Subcutaneous abdominal adipose tissue (tissue), 5 donors: ENCODE data around the gene OR10A3.
"Not testable (repeated sequence)": the region's sequence is repeated elsewhere in the genome, so short reads cannot be mapped to it uniquely, and the experiment has no call there.

Experiments
- H3K27ac ChIP-seq: one replicate; pipeline ENCODE4 v1.7.0; 2013; ENCODE audit warnings: low read depth, mild to moderate bottlenecking, inconsistent platforms, low read length, moderate library complexity
- H3K27me3 ChIP-seq, 5 donors: one replicate each; pipeline ENCODE4 v1.7.0; 2013; ENCODE audit warnings: low read length in 5 of 5, inconsistent platforms in 1 of 5; ENCODE audit not compliant: control insufficient read depth in 5 of 5, insufficient read depth in 4 of 5
- H3K36me3 ChIP-seq, 5 donors: one replicate each; pipeline ENCODE4 v1.7.0; 2013; ENCODE audit warnings: low read length in 5 of 5; ENCODE audit not compliant: control insufficient read depth in 5 of 5, insufficient read depth in 5 of 5
- H3K4me1 ChIP-seq, 5 donors: one replicate each; pipeline ENCODE4 v1.7.0; 2013; ENCODE audit warnings: low read length in 5 of 5, mild to moderate bottlenecking in 3 of 5, moderate library complexity in 1 of 5; ENCODE audit not compliant: control insufficient read depth in 5 of 5, insufficient read depth in 5 of 5
- H3K4me3 ChIP-seq, 5 donors: one replicate each; pipeline ENCODE4 v1.7.0; 2013; ENCODE audit warnings: low read length in 5 of 5, low read depth in 1 of 5
- H3K9ac ChIP-seq, 5 donors: one replicate each; pipeline ENCODE4 v1.7.0; 2013; ENCODE audit warnings: low read length in 5 of 5, mild to moderate bottlenecking in 4 of 5, moderate library complexity in 3 of 5
- H3K9me3 ChIP-seq, 5 donors: one replicate each; pipeline ENCODE4 v1.7.0; 2013; ENCODE audit warnings: low read length in 5 of 5; ENCODE audit not compliant: control insufficient read depth in 5 of 5
- donor health status: healthy.
- donor health status: healthy.
- donor health status: healthy.
- donor health status: healthy.
- donor health status: healthy.

The OR10A3 gene, protein sequence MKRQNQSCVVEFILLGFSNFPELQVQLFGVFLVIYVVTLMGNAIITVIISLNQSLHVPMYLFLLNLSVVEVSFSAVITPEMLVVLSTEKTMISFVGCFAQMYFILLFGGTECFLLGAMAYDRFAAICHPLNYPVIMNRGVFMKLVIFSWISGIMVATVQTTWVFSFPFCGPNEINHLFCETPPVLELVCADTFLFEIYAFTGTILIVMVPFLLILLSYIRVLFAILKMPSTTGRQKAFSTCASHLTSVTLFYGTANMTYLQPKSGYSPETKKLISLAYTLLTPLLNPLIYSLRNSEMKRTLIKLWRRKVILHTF

DNA sequence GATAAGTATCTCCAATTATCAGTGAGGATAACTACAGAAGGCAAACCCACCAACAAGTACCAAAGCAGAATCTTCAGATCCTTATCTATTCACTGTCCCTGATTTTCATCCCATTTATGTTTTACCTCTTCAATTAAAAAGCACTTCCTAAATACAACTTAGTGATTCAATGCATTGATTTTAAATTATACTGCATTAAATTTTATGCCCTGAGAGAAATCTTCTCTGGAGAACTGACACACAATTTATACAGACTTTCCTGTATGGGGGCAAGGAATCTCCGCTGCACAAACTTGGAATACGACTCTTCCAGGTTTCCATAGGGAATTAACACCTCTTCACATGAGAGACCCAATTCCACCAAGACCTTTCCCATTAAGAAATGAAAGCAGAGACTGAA, at the start of gene OR10A3:
OR10A3 (minus strand) TSS at position 101 of the 400 bp plus-strand sequence. CDS start 2,188 bp downstream, outside the sequence.
- H3K4me1 ChIP-seq: no peaks in the 10 kb centered on the region
- H3K9me3 ChIP-seq: peaks cover 13 to 35% (median 20%) of the 10 kb centered on the region in 5 donors
- no peak within 1 kb of the TSS for H3K9ac ChIP-seq
- no peak within 1 kb of the TSS for H3K4me3 ChIP-seq
- no peak within 1 kb of the TSS for H3K27ac ChIP-seq
- H3K36me3 ChIP-seq: no peaks in the 10 kb centered on the region
- no peaks in the 10 kb centered on the region for H3K27me3 ChIP-seq

DNA sequence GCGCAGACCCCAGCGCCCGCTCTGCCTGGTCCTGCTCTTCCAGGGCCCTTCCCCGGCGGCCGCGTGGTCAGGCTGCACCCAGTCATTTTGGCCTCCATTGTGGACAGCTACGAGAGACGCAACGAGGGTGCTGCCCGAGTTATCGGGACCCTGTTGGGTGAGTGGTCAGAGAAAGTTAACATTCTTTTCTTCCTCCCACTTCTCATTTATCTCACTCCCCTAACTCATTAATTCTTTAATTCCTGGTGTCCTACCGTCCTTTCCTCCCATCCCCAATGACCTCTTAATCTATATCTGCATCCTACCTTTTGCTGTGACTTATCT, 46.0 kb upstream of the OR10A3 start:
- peaks cover 6 to 18% (median 14%) of the 10 kb centered on the region in 5 donors for H3K36me3 ChIP-seq
- peaks cover 2 to 29% (median 27%) of the 10 kb centered on the region in 5 donors for H3K4me1 ChIP-seq
- not testable (repeated sequence) for H3K27me3 ChIP-seq, H3K9me3 ChIP-seq
- H3K27ac ChIP-seq: peak overlapping the region; percentile 66
- H3K9ac ChIP-seq: peak overlapping the region; percentile 75 to 91 (median 84)
- peak overlapping the region; percentile 75 to 92 (median 87) for H3K4me3 ChIP-seq

DNA sequence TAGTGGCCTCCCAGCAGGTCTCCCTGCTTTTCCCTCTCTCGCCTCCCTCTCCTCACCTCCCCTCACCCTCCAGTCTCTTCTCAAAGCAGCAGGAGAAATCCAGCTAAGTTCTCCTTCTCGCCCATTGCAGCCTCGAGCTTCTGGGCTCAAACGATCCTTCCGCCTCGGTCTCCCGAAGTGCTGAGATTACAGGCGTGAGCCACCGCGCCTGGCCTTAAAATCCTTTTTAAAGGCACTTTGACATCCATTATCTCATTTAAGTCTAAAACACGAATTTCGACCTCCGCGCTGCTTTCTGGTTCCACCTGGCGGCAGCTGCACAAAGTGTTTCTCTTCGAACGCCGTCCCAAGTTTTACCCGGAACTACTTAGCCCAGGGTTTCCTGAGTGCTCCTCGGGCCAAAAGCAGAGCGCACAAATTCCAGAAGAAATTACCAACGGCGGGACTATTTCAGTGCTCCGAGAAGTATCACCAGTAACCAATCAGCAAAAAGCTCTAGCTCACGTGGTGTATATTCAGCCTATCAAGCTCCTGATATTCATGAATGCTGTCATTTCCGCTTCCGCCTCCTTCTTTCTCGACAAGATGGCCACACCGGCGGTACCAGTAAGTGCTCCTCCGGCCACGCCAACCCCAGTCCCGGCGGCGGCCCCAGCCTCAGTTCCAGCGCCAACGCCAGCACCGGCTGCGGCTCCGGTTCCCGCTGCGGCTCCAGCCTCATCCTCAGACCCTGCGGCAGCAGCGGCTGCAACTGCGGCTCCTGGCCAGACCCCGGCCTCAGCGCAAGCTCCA, 45.5 kb upstream of the OR10A3 start, which contains the start of gene EIF3F:
EIF3F (plus strand) TSS at position 570 of the 792 bp plus-strand sequence; CDS start at position 586, 16 bp downstream.
- Histone ChIP-seq H3K4me3 (peak within 1 kb of the TSS; percentile 75 to 92 (median 87)), H3K27me3 (no peaks in the 10 kb centered on the region), H3K27ac (peak within 1 kb of the TSS; percentile 66), H3K9me3 (no peaks in the 10 kb centered on the region), H3K4me1 (peaks cover 2 to 29% (median 27%) of the 10 kb centered on the region in 5 donors), H3K9ac (peak within 1 kb of the TSS; percentile 75 to 91 (median 84)), H3K36me3 (peaks cover 4 to 12% (median 8%) of the 10 kb centered on the region in 5 donors)

DNA sequence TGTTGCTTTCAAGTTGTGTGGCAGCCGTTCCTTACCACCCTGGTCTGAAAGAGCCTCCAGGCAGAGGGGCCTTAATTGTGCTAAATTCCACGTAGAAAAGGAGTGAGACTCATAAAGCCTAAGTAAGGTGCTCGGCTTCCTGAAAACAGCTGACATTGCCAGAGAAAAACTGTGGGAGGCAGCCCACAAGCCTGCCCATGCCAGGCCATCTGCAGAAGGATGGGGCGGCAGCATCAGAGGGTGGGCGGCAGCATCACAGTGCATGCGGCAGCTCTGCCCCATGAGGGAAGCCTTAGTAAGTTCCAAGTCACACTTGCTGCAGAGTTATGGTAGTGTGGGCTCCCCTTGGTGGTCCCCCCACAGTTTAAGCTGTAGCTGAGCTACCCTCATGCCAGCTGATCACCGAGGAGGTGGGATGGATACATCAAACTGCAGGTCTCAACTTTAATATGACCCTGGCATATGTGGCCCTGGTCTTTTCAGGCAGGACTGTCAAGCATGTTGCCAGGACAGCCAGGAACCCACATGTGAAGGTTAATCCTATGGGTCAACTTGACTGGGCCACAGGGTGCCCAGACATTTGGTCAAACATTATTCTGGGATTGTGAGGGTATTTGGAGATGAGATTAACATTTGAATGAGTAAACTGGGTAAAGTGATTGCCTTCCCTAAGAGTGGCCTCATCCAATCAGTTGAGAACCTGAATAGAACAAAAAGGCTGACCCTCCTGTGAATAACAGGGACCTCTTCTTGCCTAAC, 42.5 kb upstream of the OR10A3 start:
- H3K4me3 ChIP-seq: no peak overlapping the region
- H3K27me3 ChIP-seq: no peaks in the 10 kb centered on the region
- H3K9me3 ChIP-seq: no peaks in the 10 kb centered on the region
- H3K4me1 ChIP-seq: peaks cover 2 to 28% (median 21%) of the 10 kb centered on the region in 5 donors
- peaks cover 0 to 2% (median 0%) of the 10 kb centered on the region in 5 donors for H3K36me3 ChIP-seq
- no peak overlapping the region for H3K27ac ChIP-seq
- H3K9ac ChIP-seq: no peak overlapping the region

DNA sequence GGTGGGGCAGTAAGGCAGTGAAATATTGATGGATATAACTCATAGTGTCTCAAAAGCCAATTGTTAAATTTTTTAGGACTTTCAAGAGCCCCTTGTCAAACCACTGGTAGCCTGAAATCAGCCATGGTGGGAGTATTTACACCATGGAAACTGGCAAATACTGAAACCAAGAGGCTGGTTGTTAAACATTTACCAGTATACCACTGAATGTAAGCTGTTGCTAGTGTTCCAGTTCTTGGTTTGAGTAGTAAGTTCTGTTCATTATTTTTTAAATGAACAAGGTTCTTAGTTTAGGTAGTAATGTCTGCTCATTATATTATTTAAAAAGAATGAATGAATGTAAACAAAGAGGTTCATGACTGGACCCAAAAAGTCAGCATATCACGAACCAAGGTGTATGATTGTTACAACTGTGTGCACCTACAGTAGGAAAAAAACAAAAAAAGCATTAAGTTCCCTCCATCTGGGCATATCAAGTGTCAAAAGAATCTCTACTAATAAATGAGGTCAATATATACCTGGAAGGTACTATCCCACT, 41.1 kb upstream of the OR10A3 start:
- H3K27me3 ChIP-seq: no peaks in the 10 kb centered on the region
- no peak overlapping the region for H3K27ac ChIP-seq
- H3K9ac ChIP-seq: no peak overlapping the region
- H3K4me1 ChIP-seq: peaks cover 0 to 14% (median 7%) of the 10 kb centered on the region in 5 donors
- H3K4me3 ChIP-seq: no peak overlapping the region
- no peaks in the 10 kb centered on the region for H3K9me3 ChIP-seq
- no peaks in the 10 kb centered on the region for H3K36me3 ChIP-seq

DNA sequence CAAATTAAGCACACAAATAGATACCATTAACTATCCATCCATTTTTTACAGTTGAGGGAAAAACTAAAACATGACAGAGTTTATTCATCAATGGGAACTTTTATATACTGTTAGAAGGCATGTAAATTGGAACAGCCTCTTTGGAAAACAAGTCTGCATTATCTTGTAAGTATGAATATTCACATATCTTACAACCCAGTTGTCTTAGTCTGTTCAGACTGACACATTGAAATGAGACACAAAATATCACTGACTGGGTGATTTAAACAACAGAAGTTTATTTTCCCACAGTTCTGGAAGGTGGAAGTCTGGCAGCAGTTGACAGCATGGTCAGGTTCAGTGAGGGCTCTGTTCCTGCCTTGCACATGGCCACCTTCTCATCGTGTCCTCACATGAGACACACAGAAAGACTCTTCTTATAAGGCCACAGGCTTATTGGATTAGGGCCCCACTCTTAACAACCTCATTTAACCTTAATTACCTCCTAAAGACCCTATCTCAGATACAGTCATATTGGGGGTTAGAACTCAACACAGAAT, 40.2 kb upstream of the OR10A3 start:
- H3K36me3 ChIP-seq: no peaks in the 10 kb centered on the region
- H3K4me3 ChIP-seq: no peak overlapping the region
- H3K27ac ChIP-seq: no peak overlapping the region
- H3K9ac ChIP-seq: no peak overlapping the region
- H3K4me1 ChIP-seq: peaks cover 0 to 12% (median 4%) of the 10 kb centered on the region in 5 donors
- no peaks in the 10 kb centered on the region for H3K27me3 ChIP-seq
- no peaks in the 10 kb centered on the region for H3K9me3 ChIP-seq

DNA sequence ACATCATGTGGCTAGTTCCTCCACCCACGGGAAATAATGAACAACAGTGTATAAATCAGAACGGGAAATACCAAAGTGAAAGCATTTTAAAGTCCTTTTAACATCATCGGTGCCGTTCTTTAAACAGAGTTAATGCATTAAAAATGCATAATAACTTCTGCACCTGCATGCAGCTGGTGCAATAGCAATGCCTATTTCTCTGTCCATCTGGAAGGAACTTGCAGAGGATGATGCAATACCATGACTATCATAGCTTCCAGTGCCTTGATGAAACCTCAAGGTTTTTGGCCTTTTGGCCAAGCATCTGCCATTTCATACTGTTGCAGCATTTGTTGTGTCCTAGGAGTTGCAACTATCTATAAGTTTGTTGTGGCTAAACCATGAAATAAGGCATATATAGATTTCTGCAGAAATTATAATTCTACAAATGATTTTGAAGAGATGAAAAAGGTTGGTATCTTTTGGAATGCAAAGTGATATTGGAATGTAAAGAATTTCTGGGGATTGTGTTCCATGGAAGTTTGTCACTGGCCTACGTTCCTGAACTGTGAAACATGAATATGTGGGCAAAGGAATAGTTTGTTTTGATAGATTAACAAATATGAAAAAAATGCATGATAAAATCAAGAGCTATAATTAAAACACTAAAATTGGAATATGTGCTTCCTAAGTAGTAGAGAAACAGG, 35.9 kb upstream of the OR10A3 start:
- Histone ChIP-seq H3K4me3 (no peak overlapping the region), H3K9me3 (no peaks in the 10 kb centered on the region)

DNA sequence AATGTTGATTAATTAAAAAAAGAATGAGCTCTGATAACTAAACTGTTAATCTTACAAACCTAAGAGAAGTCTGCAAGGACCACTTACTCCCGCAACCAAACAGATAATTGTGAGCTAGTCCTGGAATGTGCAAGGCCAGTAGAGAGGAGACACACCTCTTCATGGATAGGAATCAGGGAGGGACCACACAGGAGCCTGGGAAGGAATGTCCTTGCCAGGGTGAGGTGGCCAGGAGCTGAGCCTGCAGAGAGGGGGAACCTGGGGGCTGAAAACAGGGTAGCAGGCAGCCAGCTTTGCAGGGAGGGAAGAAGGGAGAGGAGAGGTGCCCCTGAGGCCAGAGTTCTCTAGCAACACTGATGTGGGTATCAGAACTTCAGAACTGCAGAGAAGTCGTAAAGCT, 33.2 kb upstream of the OR10A3 start:
- no peaks in the 10 kb centered on the region for H3K9me3 ChIP-seq
- H3K27me3 ChIP-seq: no peaks in the 10 kb centered on the region
- H3K9ac ChIP-seq: no peak overlapping the region
- no peak overlapping the region for H3K27ac ChIP-seq
- H3K36me3 ChIP-seq: no peaks in the 10 kb centered on the region
- H3K4me3 ChIP-seq: no peak overlapping the region
- no peaks in the 10 kb centered on the region for H3K4me1 ChIP-seq

More for the DNA sequence above, 35.9 kb upstream of the OR10A3 start:
- no peak overlapping the region for H3K9ac ChIP-seq
- no peaks in the 10 kb centered on the region for H3K27me3 ChIP-seq
- H3K36me3 ChIP-seq: no peaks in the 10 kb centered on the region
- H3K27ac ChIP-seq: no peak overlapping the region
- H3K4me1 ChIP-seq: no peaks in the 10 kb centered on the region

DNA sequence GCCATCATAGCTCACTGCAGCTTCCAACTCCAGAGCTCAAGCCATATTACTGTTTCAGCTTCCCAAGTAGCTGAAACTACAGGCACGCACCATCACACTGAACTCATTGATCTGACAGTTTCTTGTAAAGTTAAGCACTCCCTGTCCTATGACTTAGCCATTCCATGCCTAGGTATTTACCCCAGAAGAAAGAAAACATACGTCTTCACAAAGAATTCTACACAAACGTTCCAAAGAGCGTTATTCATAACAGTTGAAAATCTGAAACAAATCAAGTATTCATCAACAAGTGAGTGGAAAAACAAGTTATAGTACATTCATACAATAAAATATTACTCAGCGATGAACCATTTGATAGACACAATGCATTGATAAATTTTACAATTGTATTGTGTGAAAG, 31.5 kb upstream of the OR10A3 start:
- Histone ChIP-seq H3K9ac (no peak overlapping the region), H3K9me3 (no peaks in the 10 kb centered on the region), H3K36me3 (no peaks in the 10 kb centered on the region), H3K4me1 (no peaks in the 10 kb centered on the region), H3K27ac (no peak overlapping the region), H3K27me3 (no peaks in the 10 kb centered on the region), H3K4me3 (no peak overlapping the region)
